NT2/D1 (cell line): Measurements from ENCODE around the gene SNED1.

Source experiments
- DNase-seq: peaks from one replicate; pipeline ENCODE4 v3.0.0-alpha.2; 2011; ENCODE audit warnings: low read depth, low spot score
- H3K27me3 ChIP-seq: 2 replicates; pipeline ENCODE4 v1.6.0; 2011; ENCODE audit warnings: mild to moderate bottlenecking; ENCODE audit not compliant: insufficient read length, insufficient read depth
- H3K36me3 ChIP-seq: 2 replicates; pipeline ENCODE4 v1.6.1; 2011; ENCODE audit warnings: mild to moderate bottlenecking, low read length, mixed read lengths; ENCODE audit not compliant: insufficient read depth, insufficient read length
- H3K4me1 ChIP-seq: 2 replicates; pipeline ENCODE4 v1.5.1; 2011; ENCODE audit not compliant: insufficient read depth, insufficient read length
- H3K4me3 ChIP-seq: 2 replicates; pipeline ENCODE4 v1.5.1; 2011; ENCODE audit warnings: low read depth; ENCODE audit not compliant: insufficient read length
- H3K9ac ChIP-seq: 2 replicates; pipeline ENCODE4 v1.6.0; 2011; ENCODE audit warnings: low read depth; ENCODE audit not compliant: insufficient read length
- H3K9me3 ChIP-seq: 2 replicates; pipeline ENCODE4 v1.5.1; 2011; ENCODE audit warnings: mild to moderate bottlenecking, low read length; ENCODE audit not compliant: insufficient read depth
- SUZ12 ChIP-seq: IDR thresholded peaks from 2 replicates; pipeline ENCODE4 v1.6.1; 2011; ENCODE audit not compliant: insufficient read length, insufficient read depth; ENCODE audit errors: extremely low read depth
- YY1 ChIP-seq: IDR thresholded peaks from 2 replicates; pipeline ENCODE4 v1.6.1; 2011; ENCODE audit not compliant: insufficient read length, insufficient read depth
- ZNF274 ChIP-seq: IDR thresholded peaks from 2 replicates; pipeline ENCODE4 v1.6.1; 2011; ENCODE audit warnings: mild to moderate bottlenecking, low read depth, low read length

SNED1 gene

DNA sequence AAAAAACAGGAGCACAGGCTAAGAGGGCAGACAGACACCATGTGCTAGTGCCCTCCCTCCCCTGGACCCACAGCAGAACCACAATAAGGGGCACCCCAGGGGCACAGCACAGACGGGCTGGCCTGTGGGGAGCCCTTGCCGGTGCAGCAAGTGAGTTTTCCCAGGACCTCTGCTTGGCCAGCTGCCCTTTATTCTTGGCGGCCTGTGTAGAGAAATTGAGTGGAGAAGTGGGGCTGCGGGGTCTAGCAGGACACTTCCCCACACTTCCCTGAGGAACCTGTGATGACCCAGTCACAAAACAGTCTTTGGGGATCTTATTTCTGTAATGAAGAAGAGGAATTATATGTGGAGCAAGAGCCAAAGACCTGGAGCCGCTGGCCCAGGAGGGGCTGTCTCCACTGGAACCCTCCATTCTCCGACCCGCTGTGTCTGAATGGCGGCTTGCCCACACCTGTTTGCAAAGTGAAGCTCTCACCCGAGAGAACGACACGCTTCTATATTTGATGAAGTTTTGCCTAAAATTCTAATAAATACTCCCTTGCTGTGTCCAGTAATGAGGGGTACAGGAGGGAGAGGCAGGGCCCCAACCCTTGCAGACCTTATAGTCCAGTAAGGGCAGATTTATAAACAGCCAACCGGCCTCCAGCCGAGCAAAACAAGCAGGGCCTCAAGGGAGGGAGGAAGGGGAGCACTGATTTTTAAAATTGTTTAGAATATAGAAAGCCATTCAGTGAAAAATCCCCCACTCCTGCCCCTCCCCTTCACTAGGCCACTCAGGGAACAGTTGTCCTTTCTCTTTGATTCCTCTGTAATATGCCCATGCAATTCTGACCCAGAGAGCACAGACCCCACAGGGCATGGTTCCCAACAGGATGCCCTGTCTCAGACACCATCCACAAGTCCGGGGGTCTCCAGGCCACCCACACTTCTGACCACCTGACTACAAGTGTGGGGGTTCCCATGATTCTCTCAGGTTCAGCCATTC is 44.7 kb upstream of the SNED1 start:
- TF ChIP-seq SUZ12, result no peak
- TF ChIP-seq YY1, result no peak
- TF ChIP-seq ZNF274, result no peak

DNA sequence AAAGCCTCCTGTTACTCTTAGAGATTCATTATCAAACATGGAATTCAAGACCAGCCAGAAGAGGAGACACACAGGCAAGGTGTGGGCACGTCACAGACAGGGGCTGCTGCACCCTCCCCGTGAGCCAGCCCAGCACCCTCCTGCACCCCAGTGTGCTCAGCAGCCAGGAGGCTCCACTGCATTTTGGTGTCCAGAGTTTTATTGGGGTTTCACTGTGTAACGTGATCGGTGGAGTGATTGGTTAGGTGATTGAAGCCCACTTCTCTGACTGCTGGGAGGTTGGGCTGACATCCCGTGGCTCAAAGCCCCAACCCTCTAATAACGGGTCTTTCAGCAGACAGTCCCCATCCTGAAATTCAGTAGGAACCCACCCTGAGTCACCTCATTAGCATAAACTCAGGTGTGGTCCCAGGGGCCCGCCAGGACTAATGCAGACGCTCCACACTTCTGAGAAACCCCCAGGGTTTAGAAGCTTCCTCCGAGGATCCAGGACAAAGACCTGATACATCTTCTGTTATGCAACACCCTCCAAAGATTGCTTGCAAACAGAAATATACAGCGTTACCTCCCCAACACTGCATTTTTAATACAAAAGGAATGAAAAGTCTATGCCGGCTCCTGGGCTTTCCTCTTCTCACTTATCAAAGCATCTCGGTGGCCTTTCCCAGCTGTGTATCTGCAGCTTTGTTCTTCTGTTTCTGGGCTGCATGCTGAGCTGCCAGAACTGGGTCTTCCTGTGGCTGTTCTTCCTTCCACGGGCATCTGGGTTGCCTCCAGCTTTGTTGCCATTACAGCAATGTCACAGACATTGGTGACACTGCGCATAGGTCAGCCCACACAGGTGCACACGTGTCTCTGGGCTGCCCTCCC is 43.7 kb upstream of the SNED1 start:
- no peak overlapping the region for H3K4me3 ChIP-seq
- no peak for DNase-seq
- H3K9ac ChIP-seq, result no peak overlapping the region
- peaks cover 31% of the 10 kb centered on the region for H3K4me1 ChIP-seq
- TF ChIP-seq YY1, result no peak
- TF ChIP-seq SUZ12, result no peak
- TF ChIP-seq ZNF274, result no peak
- no peaks in the 10 kb centered on the region for H3K36me3 ChIP-seq
- peaks cover 8% of the 10 kb centered on the region for H3K27me3 ChIP-seq
- H3K9me3 ChIP-seq, result no peaks in the 10 kb centered on the region

More for the DNA sequence above, 44.7 kb upstream of the SNED1 start:
- peaks cover 25% of the 10 kb centered on the region for H3K4me1 ChIP-seq
- no peak overlapping the region for H3K9ac ChIP-seq
- no peaks in the 10 kb centered on the region for H3K9me3 ChIP-seq
- H3K36me3 ChIP-seq, result no peaks in the 10 kb centered on the region
- no peak overlapping the region for H3K4me3 ChIP-seq
- DNase-seq, result no peak
- peaks cover 5% of the 10 kb centered on the region for H3K27me3 ChIP-seq

DNA sequence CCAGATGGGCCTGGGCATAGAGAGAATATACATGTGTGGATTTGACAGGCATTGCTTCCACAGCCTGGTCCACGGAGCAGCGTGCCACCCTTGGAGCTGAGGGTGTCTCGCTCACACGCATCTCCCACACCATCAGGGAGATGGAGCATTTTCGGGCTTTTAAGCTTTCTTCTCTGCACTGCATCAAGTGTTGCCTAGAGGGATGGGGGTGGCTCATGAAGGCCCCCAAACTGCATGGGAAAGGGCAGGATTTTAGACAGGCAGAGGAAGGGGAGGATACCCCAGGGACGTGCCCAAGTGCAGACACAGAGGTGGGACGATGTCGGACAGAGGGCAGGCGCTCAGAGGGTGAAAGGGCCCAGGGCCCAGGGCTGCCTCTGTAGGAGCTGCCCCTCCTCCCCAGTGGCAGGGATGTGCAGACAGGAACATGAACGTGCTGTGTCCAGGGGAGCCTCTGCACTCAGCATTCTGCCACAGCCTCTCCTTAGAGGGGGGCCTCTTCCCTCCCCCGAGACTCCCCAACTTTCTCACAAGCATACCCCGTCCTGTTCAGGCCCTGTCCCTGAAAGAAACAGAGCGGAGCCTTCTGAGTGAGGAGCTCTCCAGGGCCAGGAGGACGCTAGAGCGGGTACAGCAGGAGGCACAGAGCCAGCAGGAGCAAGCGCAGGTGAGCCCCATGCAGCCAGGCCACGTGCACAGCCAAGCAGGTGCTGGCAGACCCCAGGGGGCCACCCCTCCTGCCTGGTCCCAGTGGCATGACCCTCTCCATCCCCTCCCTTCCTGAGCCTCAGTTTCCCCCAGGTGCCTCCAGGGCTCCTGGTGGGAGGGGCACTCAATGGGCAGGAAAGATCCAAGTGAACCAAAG is 42.9 kb upstream of the SNED1 start:
- Histone ChIP-seq H3K9ac (no peak overlapping the region), H3K9me3 (no peaks in the 10 kb centered on the region), H3K36me3 (no peaks in the 10 kb centered on the region), H3K4me1 (peaks cover 39% of the 10 kb centered on the region), H3K4me3 (no peak overlapping the region), H3K27me3 (peaks cover 3% of the 10 kb centered on the region)
- no peak for TF ChIP-seq ZNF274
- no peak for TF ChIP-seq SUZ12
- TF ChIP-seq YY1, result no peak
- no peak for DNase-seq

DNA sequence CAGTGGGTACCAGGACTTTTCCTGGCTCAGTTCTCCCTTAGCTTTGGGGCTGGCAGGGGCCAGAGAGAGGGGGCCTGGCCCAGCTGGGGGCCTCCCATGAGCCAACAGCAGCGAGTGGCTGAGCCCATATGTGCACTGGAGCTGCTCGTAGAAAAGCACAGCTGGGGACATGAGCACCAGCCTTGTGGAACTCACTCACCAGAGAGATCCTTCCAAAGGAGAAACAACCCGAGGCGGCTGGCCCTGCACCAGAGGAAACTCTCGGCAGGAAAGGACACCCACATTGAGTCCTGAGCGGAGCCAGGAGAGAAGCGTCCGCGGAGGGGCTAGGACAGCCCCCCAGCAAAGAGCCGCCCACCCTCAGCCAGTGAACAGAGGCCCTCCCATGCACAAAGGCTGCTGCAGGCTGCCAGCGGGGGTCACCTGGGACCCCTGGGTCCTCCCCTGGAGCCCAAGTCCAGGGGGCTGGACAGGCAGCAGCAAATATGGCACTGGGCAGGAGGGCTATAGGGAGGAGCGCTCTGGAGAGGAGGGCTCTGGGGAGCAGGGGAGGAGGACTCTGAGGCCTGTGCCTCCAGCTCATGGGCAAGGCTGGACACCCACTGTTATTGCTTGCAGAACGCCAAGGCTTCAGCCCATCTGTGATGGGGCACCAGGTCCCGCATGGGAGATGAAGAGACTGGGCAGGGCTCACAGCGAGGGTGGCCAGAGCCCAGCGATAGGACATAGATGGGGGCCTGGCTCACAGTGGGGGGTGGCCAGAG is 42.1 kb upstream of the SNED1 start:
- no peak for DNase-seq
- Histone ChIP-seq H3K27me3 (peaks cover 3% of the 10 kb centered on the region), H3K4me1 (peaks cover 44% of the 10 kb centered on the region), H3K9ac (no peak overlapping the region), H3K9me3 (no peaks in the 10 kb centered on the region), H3K36me3 (no peaks in the 10 kb centered on the region), H3K4me3 (no peak overlapping the region)
- no peak for TF ChIP-seq ZNF274
- no peak for TF ChIP-seq SUZ12
- TF ChIP-seq YY1, result no peak

DNA sequence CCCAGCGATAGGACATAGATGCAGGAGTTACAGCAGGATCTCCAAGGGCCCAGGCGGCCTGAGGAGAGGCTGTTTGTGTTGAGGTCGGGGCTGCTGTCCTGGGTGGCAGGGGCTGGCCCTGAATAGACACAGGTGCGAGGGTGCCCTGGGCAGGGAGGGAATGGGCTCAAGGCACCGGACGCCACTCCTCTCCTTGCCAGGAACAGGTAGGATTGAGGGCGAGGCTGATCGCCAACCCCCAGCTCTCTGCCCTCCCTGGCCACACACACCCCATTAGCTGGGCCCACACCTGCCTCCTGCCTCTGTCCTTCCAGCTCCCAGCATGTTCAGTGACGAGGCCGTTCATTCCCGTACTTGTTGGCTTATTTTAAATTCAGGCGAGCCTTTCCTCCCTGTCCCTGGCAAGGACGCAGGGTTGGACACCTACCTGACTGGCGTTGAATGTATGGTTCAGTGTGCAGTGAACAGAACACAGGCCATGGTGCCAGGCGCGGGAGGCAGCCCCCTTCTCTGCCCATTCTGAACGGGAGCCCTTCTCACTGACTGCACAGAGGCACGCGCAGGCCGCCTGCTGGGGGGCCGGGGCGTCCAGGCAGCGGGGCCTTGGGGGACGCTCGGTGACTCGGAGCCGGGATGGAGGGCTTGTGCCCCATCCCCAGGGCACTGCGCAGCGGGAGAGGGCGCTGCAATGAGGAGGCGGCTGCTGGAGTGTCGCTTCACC is 41.3 kb upstream of the SNED1 start:
- peaks cover 51% of the 10 kb centered on the region for H3K4me1 ChIP-seq
- no peaks in the 10 kb centered on the region for H3K9me3 ChIP-seq
- no peak overlapping the region for H3K4me3 ChIP-seq
- DNase-seq, result no peak
- H3K36me3 ChIP-seq, result no peaks in the 10 kb centered on the region
- H3K9ac ChIP-seq, result no peak overlapping the region
- peaks cover 3% of the 10 kb centered on the region for H3K27me3 ChIP-seq
- TF ChIP-seq YY1 (no peak), ZNF274 (no peak), SUZ12 (no peak)
